SK-N-SH (cell line): ENCODE measurements around the gene MYO1D.
"Not testable (repeated sequence)": the region's sequence is repeated elsewhere in the genome, so short reads cannot be mapped to it uniquely, and the experiment has no call there.

Experiments
- CHD2 ChIP-seq: fragments of 150-350 bp; IDR thresholded peaks from 2 replicates; pipeline ENCODE4 v1.6.1; 2018; ENCODE audit warnings: low read length; ENCODE audit not compliant: partially characterized antibody
- CTCF ChIP-seq: fragments of 200-600 bp; sonication (generic); IDR thresholded peaks from 2 replicates; pipeline ENCODE4 v1.6.1; 2017; ENCODE audit warnings: antibody characterized with exemption, mild to moderate bottlenecking, moderate library complexity
- EP300 ChIP-seq, 2 experiments: IDR thresholded peaks; 2 replicates each; pipeline versions ENCODE4 v1.4.0 to v1.6.1; 2012; ENCODE audit warnings: borderline replicate concordance in 1 of 2, low read depth in 1 of 2, low read length in 1 of 2
- EZH2phosphoT487 ChIP-seq: fragments of 200-600 bp; sonication (generic); IDR thresholded peaks from 2 replicates; pipeline ENCODE4 v1.6.1; 2017; ENCODE audit warnings: low read depth, mixed run types, mild to moderate bottlenecking, antibody characterized with exemption, moderate library complexity, borderline replicate concordance
- FOXM1 ChIP-seq: IDR thresholded peaks from 2 replicates; pipeline ENCODE4 v1.4.0; 2012; ENCODE audit warnings: low read depth, mild to moderate bottlenecking
- IRF3 ChIP-seq: fragments of 150-350 bp; IDR thresholded peaks from 2 replicates; pipeline ENCODE4 v1.6.1; 2016; ENCODE audit warnings: mild to moderate bottlenecking, low read depth, low read length
- PBX3 ChIP-seq: IDR thresholded peaks from 2 replicates; pipeline ENCODE4; 2012
- POLR2AphosphoS5 ChIP-seq: IDR thresholded peaks from 2 replicates; pipeline ENCODE4 v1.6.1; 2012; ENCODE audit warnings: low read depth, low read length
- RAD21 ChIP-seq: IDR thresholded peaks from 2 replicates; pipeline ENCODE4 v1.6.1; 2012; ENCODE audit warnings: mild to moderate bottlenecking, low read length
- REST ChIP-seq: IDR thresholded peaks from 2 replicates; pipeline ENCODE4 v1.6.1; 2012; ENCODE audit warnings: mild to moderate bottlenecking, low read depth, low read length, moderate library complexity
- SIN3A ChIP-seq: IDR thresholded peaks from 2 replicates; pipeline ENCODE4 v1.6.1; 2012; ENCODE audit warnings: low read depth, mild to moderate bottlenecking, low read length, moderate library complexity, borderline replicate concordance
- SMC3 ChIP-seq: IDR thresholded peaks from 2 replicates; pipeline ENCODE4 v1.6.1; 2012; ENCODE audit warnings: low read depth, low read length, improper control_type of control experiment
- YY1 ChIP-seq: IDR thresholded peaks from 2 replicates; pipeline ENCODE4 v1.4.0; 2012; ENCODE audit warnings: low read depth, mild to moderate bottlenecking

GRCh38 chr17:32450379-32450778 lies 426.5 kb downstream of the MYO1D start:
- not testable (repeated sequence) for TF ChIP-seq SIN3A; REST; CTCF; FOXM1; RAD21; YY1; EZH2phosphoT487; IRF3; EP300 (IDR thresholded peaks at IDR 0.05; ENCODE audit: borderline replicate concordance in 1 of 2, low read depth in 1 of 2, low read length in 1 of 2); CHD2; POLR2AphosphoS5; PBX3; SMC3
